IMR-90 (cell line): ENCODE results near the gene RPL12. TPM values are rescaled to one million over a fixed set of nuclear protein-coding genes. Genes with fewer than 3 reads are reported as not detected.

Experiments
- ATAC-seq: fragments of 200-7000 bp; cut with Tn5 transposase; 2 replicates; pipeline ENCODE4 v1.9.1; 2020; ENCODE audit warnings: low read depth, mild to moderate bottlenecking, moderate library complexity
- BruUV-seq: library from RNA; stranded (reverse); fragments of 400-500 nt; replicated peaks from 2 replicates; lab custom pipeline; 2021; lab: Mats Ljungman, UMichigan
- CTCF ChIA-PET: fragments of 300-600 bp; formaldehyde crosslinking; extraction: SDS; loops from one replicate; lab custom pipeline; 2021; ENCODE audit warnings: antibody characterized with exemption; lab: Yijun Ruan, JAX
- POLR2A ChIA-PET: fragments of 300-600 bp; sonication (Branson Sonifier 250); formaldehyde crosslinking; loops from one replicate; lab custom pipeline; 2022; ENCODE audit warnings: antibody characterized with exemption; ENCODE audit not compliant: unreplicated experiment; lab: Charles Lee
- DNase-seq: peaks from one replicate; pipeline ENCODE4 v3.0.0; 2013
- H2AFZ ChIP-seq: replicated peaks from 2 replicates; pipeline ENCODE3; 2013; ENCODE audit warnings: low read length, mild to moderate bottlenecking; ENCODE audit not compliant: poor library complexity
- H2AK5ac ChIP-seq: 2 replicates; pipeline ENCODE4 v1.6.1; 2013; ENCODE audit warnings: low read depth, low read length, inconsistent platforms
- H2AK9ac ChIP-seq: replicated peaks from 2 replicates; pipeline ENCODE3; 2013; ENCODE audit warnings: mild to moderate bottlenecking, low read depth, low read length, moderate library complexity; ENCODE audit not compliant: poor library complexity
- H2BK120ac ChIP-seq: 2 replicates; pipeline ENCODE4 v1.6.1; 2013; ENCODE audit warnings: low read depth, low read length, inconsistent platforms
- H2BK15ac ChIP-seq: 3 replicates; pipeline ENCODE4 v1.6.1; 2013; ENCODE audit warnings: low read depth, low read length, inconsistent platforms
- H2BK20ac ChIP-seq: 2 replicates; pipeline ENCODE4 v1.6.1; 2013; ENCODE audit warnings: low read depth, mild to moderate bottlenecking, inconsistent platforms, low read length, moderate library complexity
- H2BK5ac ChIP-seq: 2 replicates; pipeline ENCODE4 v1.6.1; 2013; ENCODE audit warnings: mild to moderate bottlenecking, low read depth, low read length, inconsistent platforms; ENCODE audit not compliant: poor library complexity, severe bottlenecking
- H3K14ac ChIP-seq: replicated peaks from 2 replicates; pipeline ENCODE4 v1.6.1; 2013; ENCODE audit warnings: low read depth, low read length, inconsistent platforms
- H3K18ac ChIP-seq: 2 replicates; pipeline ENCODE4 v1.6.1; 2013; ENCODE audit warnings: low read depth, low read length, control low read depth
- H3K23ac ChIP-seq: 2 replicates; pipeline ENCODE4 v1.6.1; 2013; ENCODE audit warnings: low read depth, low read length, inconsistent platforms
- H3K27ac ChIP-seq: 2 replicates; pipeline ENCODE4 v1.5.1; 2013; ENCODE audit warnings: mild to moderate bottlenecking, control low read depth, low read length; ENCODE audit not compliant: insufficient read depth
- H3K27me3 ChIP-seq: 2 replicates; pipeline ENCODE4 v1.6.1; 2013; ENCODE audit warnings: low read length; ENCODE audit not compliant: control insufficient read depth, insufficient read depth
- H3K36me3 ChIP-seq: 2 replicates; pipeline ENCODE4 v1.6.1; 2013; ENCODE audit warnings: low read length, mixed read lengths; ENCODE audit not compliant: control insufficient read depth, insufficient read depth
- H3K4ac ChIP-seq: 2 replicates; pipeline ENCODE4 v1.6.1; 2013; ENCODE audit warnings: low read depth, low read length, inconsistent platforms
- H3K4me1 ChIP-seq: 2 replicates; pipeline ENCODE4 v1.6.1; 2013; ENCODE audit warnings: low read length, mixed read lengths; ENCODE audit not compliant: control insufficient read depth, insufficient read depth
- H3K4me2 ChIP-seq: 2 replicates; pipeline ENCODE4 v1.6.1; 2013; ENCODE audit warnings: low read depth, mild to moderate bottlenecking, control low read depth, low read length, moderate library complexity
- H3K4me3 ChIP-seq: 2 replicates; pipeline ENCODE4 v1.5.1; 2013; ENCODE audit warnings: low read depth, mild to moderate bottlenecking, control low read depth, low read length, moderate library complexity; ENCODE audit not compliant: insufficient read depth
- H3K56ac ChIP-seq: 2 replicates; pipeline ENCODE4 v1.6.1; 2013; ENCODE audit warnings: low read length, inconsistent platforms; ENCODE audit not compliant: insufficient read depth; ENCODE audit errors: extremely low read depth
- H3K79me1 ChIP-seq, 2 experiments: 2 replicates each; pipeline ENCODE4 v1.6.1; 2013; ENCODE audit warnings: low read length in 2 of 2, inconsistent platforms in 1 of 2, low read depth in 1 of 2
- H3K9ac ChIP-seq: 2 replicates; pipeline ENCODE4 v1.6.1; 2013; ENCODE audit warnings: low read depth, low read length, control low read depth
- H3K9me1 ChIP-seq: 2 replicates; pipeline ENCODE4 v1.6.1; 2013; ENCODE audit warnings: low read length, inconsistent platforms; ENCODE audit not compliant: insufficient read depth
- H3K9me3 ChIP-seq: 2 replicates; pipeline ENCODE4 v1.6.1; 2013; ENCODE audit warnings: low read length; ENCODE audit not compliant: control insufficient read depth, insufficient read depth
- H4K20me1 ChIP-seq: 2 replicates; pipeline ENCODE4 v1.6.1; 2013; ENCODE audit warnings: low read length, inconsistent platforms; ENCODE audit not compliant: insufficient read depth
- H4K5ac ChIP-seq: 2 replicates; pipeline ENCODE4 v1.6.1; 2013; ENCODE audit warnings: mild to moderate bottlenecking, low read depth, low read length, control low read depth
- H4K8ac ChIP-seq, 2 experiments: 2 replicates each; pipeline ENCODE4 v1.6.1; 2013; ENCODE audit warnings: low read depth in 2 of 2, low read length in 2 of 2, control low read depth in 1 of 2, inconsistent platforms in 1 of 2
- H4K91ac ChIP-seq: 2 replicates; pipeline ENCODE4 v1.6.1; 2013; ENCODE audit warnings: low read depth, low read length, inconsistent platforms; ENCODE audit not compliant: insufficient read depth
- RAD21 ChIP-seq: IDR thresholded peaks from 2 replicates; pipeline ENCODE4 v1.6.1; 2012; ENCODE audit warnings: low read length, improper control_type of control experiment
- WGBS, 2 experiments: methylation state at CpG; one replicate each; pipeline versions ENCODE4 v1.1.5 to v1.1.7; 2013; ENCODE audit warnings: missing lambda C conversion rate in 2 of 2; ENCODE audit not compliant: insufficient read length in 1 of 2; ENCODE audit errors: extremely low coverage in 2 of 2; 5-methylcytosine and 5-hydroxymethylcytosine counted together
- dilution Hi-C: fragments of 300-500 bp; cut with HindIII; formaldehyde crosslinking; loops from one replicate; pipeline ENCODE4 v1.14.3; 2018; ENCODE audit warnings: low sequenced_read_pairs; ENCODE audit not compliant: unreplicated experiment
- in situ Hi-C: fragments of 300-500 bp; cut with MboI; formaldehyde crosslinking; loops from 3 replicates; pipeline ENCODE4 v1.14.3; 2019; ENCODE audit warnings: low sequenced_read_pairs, inconsistent platforms, mixed read lengths
- intact Hi-C: fragments of 100-400 bp; cut with micrococcal nuclease; formaldehyde crosslinking; loops from 2 replicates; pipeline ENCODE4 v1.10.0; 2022
- polyA plus RNA-seq, 3 experiments: library from polyadenylated mRNA; depleted of rRNA; stranded (reverse); fragments of >200 nt; gene quantifications; 2 replicates each; pipeline ENCODE4 v1.2.3, GENCODE V29; 2012; ENCODE audit warnings: low replicate concordance in 1 of 3
- total RNA-seq: library from RNA; depleted of rRNA; stranded (reverse); fragments of >200 nt; gene quantifications from 2 replicates; pipeline ENCODE4 v1.2.3, GENCODE V29; 2012

Gene RPL12
- total and polyA plus RNA-seq, 2 of the 4 experiments (the other 2 are of a cell fraction) = 1,864 to 2,379 TPM

- H3K4me3 ChIP-seq = peak overlapping the region; percentile 83
- peaks cover 29 to 66% of the 10 kb centered on the region in 2 experiments for H3K79me1 ChIP-seq
- H3K4ac ChIP-seq = peak overlapping the region; percentile 92
- peaks cover 44% of the 10 kb centered on the region for H3K36me3 ChIP-seq
- peak overlapping the region; percentile 79 for H3K56ac ChIP-seq
- peak overlapping the region; percentile 92 for H2AFZ ChIP-seq
- H3K18ac ChIP-seq = peak overlapping the region; percentile 58
- dilution Hi-C loops (no loop called here), in situ Hi-C loops (no loop called here), intact Hi-C loops (loop anchor here (5.0 kb wide), 1 partner anchor 136 kb away; no protein-coding TSS in a partner anchor)
- H3K9me1 ChIP-seq = peaks cover 21% of the 10 kb centered on the region
- peak overlapping the region; percentile 50 for H2BK120ac ChIP-seq
- peak overlapping the region; percentile 72 for H2BK5ac ChIP-seq
- peak overlapping the region; percentile 28; the same call in 1 of the 3 replicates for H2BK15ac ChIP-seq
- POLR2A ChIA-PET = interaction anchor here (0.6 kb wide), 1 partner anchor 9 kb away, joined by 3 read pairs; no protein-coding TSS in a partner anchor
- H2AK5ac ChIP-seq = peak overlapping the region; percentile 78
- no TSS peak for BruUV-seq
- H4K8ac ChIP-seq = peak overlapping the region; percentile 74 to 90
- ATAC-seq = no peak; the same call in 1 of the 2 replicates
- peaks cover 47% of the 10 kb centered on the region for H4K20me1 ChIP-seq
- H3K27me3 ChIP-seq = no peaks in the 10 kb centered on the region
- H3K9ac ChIP-seq = peak overlapping the region; percentile 79
- no peaks in the 10 kb centered on the region for H3K9me3 ChIP-seq
- H3K27ac ChIP-seq = peak overlapping the region; percentile 82
- peak overlapping the region; percentile 60 for H4K5ac ChIP-seq
- WGBS, 2 experiments = 4% methylated on average over 5 of the region's 14 CpGs; no CpG with 5 or more reads in 1 of the 2 experiments
- CTCF ChIA-PET = no interaction called here
- peak overlapping the region; percentile 95 for H3K14ac ChIP-seq
- no peak overlapping the region for H2BK20ac ChIP-seq
- H2AK9ac ChIP-seq = peak overlapping the region; percentile 100
- no peak for DNase-seq
- peak overlapping the region; percentile 87 for H3K23ac ChIP-seq
- H3K4me1 ChIP-seq = peaks cover 13% of the 10 kb centered on the region
- TF ChIP-seq RAD21 = no peak
- H3K4me2 ChIP-seq = peak overlapping the region; percentile 80
- peak overlapping the region; percentile 86 for H4K91ac ChIP-seq
Measured at GRCh38 chr9:127451608-127451857, 327 bp upstream of the RPL12 start.
